Left colon (tissue), 2 donors: Measurements from ENCODE around the gene SERPINA4. TPM values are rescaled to one million over a fixed set of nuclear protein-coding genes. Genes with fewer than 3 reads are reported as not detected.

Experiments used
- ATAC-seq: fragments of 200-7000 bp; cut with Tn5 transposase; one replicate; pipeline ENCODE4 v1.9.1; 2020; ENCODE audit warnings: mild to moderate bottlenecking, moderate library complexity
- DNase-seq, 2 donors: peaks; one replicate each; pipeline ENCODE4 v3.0.0-alpha.2; 2020
- intact Hi-C, 2 donors: fragments of 100-400 bp; cut with DNase I in 1 of 2; cut with micrococcal nuclease in 1 of 2; formaldehyde crosslinking; loops; one replicate each; pipeline versions ENCODE4 v1.11.2 to v1.14.0; 2022; cut with DNase I, micrococcal nuclease
- total RNA-seq, 2 donors: library from RNA; stranded (reverse); fragmentation: NEBNext Ultra II Directional; extraction: Animal tissue kit (Norgen Biotek cat#: 25700); gene quantifications; one replicate each; pipeline ENCODE4 v1.2.1, GENCODE V29; 2021
- donor health status: DM: no; HTN: no; CAD: no.
- donor health status: DM: yes; HTN: yes; CAD: no.

The SERPINA4 gene
- total RNA-seq, 2 donors from 2014 or later: not detected

GRCh38 chr14:94541234-94541975 lies 19.8 kb upstream of the SERPINA4 start:
- intact Hi-C loops: no loop called here
- DNase-seq (no peak), ATAC-seq (no peak)

- DNase-seq (no peak), ATAC-seq (no peak)
- intact Hi-C loops: no loop called here
Measured at GRCh38 chr14:94542111-94542810, 19.0 kb upstream of the SERPINA4 start.

GRCh38 chr14:94542811-94543440 lies 18.3 kb upstream of the SERPINA4 start:
- intact Hi-C loops: no loop called here
- no peak for ATAC-seq
- DNase-seq: no peak

GRCh38 chr14:94543449-94544124 lies 17.7 kb upstream of the SERPINA4 start:
- DNase-seq: no peak
- ATAC-seq: no peak

GRCh38 chr14:94544726-94545125 lies 16.5 kb upstream of the SERPINA4 start:
- no peak for ATAC-seq
- intact Hi-C loops: no loop called here
- no peak for DNase-seq

More at GRCh38 chr14:94543449-94544124, 17.7 kb upstream of the SERPINA4 start:
- intact Hi-C loops: no loop called here

GRCh38 chr14:94545131-94545841 lies 16.0 kb upstream of the SERPINA4 start:
- no peak for ATAC-seq
- DNase-seq: no peak
- intact Hi-C loops: no loop called here

GRCh38 chr14:94547151-94547680 lies 14.0 kb upstream of the SERPINA4 start:
- intact Hi-C loops: no loop called here
- DNase-seq (no peak), ATAC-seq (no peak)

- no peak for ATAC-seq
- no peak for DNase-seq
- intact Hi-C loops: no loop called here
Measured at GRCh38 chr14:94547726-94548125, 13.5 kb upstream of the SERPINA4 start.

GRCh38 chr14:94548131-94548998 lies 12.9 kb upstream of the SERPINA4 start:
- intact Hi-C loops: no loop called here
- no peak for DNase-seq
- no peak for ATAC-seq

GRCh38 chr14:94548999-94549985 lies 11.9 kb upstream of the SERPINA4 start:
- ATAC-seq (peak; percentile 44), DNase-seq (peak in 1 of 2 donors; percentile 47)
- intact Hi-C loops: no loop called here

- ATAC-seq (no peak), DNase-seq (no peak)
- intact Hi-C loops: no loop called here
Measured at GRCh38 chr14:94550041-94550440, 11.2 kb upstream of the SERPINA4 start.

GRCh38 chr14:94555991-94556390 lies 5.3 kb upstream of the SERPINA4 start:
- ATAC-seq (no peak), DNase-seq (no peak)
- intact Hi-C loops: no loop called here

- no peak for DNase-seq
- intact Hi-C loops: no loop called here
- no peak for ATAC-seq
Measured at GRCh38 chr14:94557327-94557726, 3.9 kb upstream of the SERPINA4 start.

GRCh38 chr14:94558842-94559241 lies 2.4 kb upstream of the SERPINA4 start:
- ATAC-seq (no peak), DNase-seq (no peak)
- intact Hi-C loops: no loop called here

- intact Hi-C loops: no loop called here
- DNase-seq: no peak
- ATAC-seq: no peak
Measured at GRCh38 chr14:94559638-94560290, 1.5 kb upstream of the SERPINA4 start.

- ATAC-seq: no peak
Measured at GRCh38 chr14:94560291-94560665, 964 bp upstream of the SERPINA4 start.

More at GRCh38 chr14:94560291-94560665, 964 bp upstream of the SERPINA4 start:
- intact Hi-C loops: no loop called here
- DNase-seq: no peak
